AML-193 (cell line): Measurements from ENCODE around the gene OTUD4.
"Not testable (repeated sequence)": the region's sequence is repeated elsewhere in the genome, so short reads cannot be mapped to it uniquely, and the experiment has no call there.

ENCODE experiments used
- DNase-seq, 2 experiments: peaks; one replicate each; lab custom pipeline; 2025; lab: John Stamatoyannopoulos, UW

Gene OTUD4

DNA sequence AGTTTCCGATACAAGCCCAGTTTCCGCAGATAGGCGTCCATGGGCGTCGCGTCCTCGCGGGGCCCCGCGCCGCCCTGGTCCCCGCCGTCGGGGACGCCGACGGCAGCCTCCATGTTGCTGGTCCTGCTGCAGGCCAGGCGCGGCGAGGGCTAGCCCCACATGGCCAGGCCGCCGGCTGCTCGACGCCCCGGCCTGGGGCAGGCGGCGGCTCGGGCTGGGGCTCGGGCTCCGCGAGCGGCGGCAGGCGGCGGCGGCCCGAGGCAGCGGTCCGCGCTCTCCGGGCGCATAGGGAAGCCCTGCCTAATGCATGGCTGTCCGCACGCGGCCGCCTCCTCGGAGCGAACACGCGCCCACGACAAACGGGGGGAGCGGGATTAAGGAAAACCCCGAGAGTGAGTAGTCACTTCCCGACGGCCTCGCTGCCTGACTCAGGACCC lies 510 bp downstream of the OTUD4 start:
- not testable (repeated sequence) for DNase-seq

- peak; percentile 27 to 47 for DNase-seq
Measured at GRCh38 chr4:145179281-145179860, 1.0 kb downstream of the OTUD4 start.

GRCh38 chr4:145178740-145179280 lies 1.6 kb downstream of the OTUD4 start:
- no peak for DNase-seq

DNA sequence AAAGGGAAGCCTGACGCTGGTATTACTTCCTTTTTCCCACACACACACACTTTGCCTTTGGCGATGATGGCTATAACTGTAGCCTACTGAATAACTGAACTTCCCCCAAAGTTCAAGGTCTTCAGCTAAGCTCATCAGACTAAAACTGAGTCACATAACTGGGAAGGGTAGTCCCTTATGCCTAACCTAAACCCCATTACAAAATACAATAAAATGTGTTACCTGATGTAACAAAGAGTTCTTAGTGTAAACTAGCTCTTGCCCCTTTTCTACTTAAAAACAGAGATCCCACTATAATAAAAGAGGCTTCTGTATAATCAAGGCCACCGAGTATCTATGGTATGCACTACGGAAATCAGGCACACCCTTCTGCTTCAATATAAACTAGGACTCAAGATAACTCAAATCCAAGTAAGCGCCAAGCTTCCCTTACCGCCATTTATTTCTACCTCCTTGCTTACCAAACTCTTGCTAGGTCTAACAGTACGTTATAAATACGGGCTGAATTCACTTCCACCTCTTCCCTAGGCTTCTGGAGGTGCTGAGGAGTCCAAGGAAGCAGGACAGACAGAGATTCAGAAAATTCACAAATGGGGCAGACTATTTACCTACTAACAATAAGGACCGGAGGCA lies 2.4 kb downstream of the OTUD4 start:
- peak; percentile 57 to 81 for DNase-seq

DNA sequence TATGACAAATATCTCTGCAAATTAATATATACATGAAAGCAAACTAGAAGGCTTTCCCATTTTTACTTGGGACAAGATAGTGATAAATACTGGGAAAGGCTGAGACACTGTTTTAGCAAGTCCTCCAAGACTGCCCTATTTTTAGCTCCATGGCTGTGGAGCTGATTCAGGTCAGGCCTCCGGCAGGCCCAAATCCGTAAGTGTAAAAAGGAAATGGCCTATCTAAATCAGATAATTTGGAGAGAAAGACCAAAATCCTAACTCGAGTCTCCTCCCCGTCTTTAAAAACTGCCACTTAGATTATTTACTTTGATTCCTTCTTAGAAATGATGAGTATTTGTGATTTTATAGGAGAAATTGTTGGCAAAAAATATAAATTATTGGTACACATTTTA lies 2.9 kb downstream of the OTUD4 start:
- no peak for DNase-seq

- no peak for DNase-seq
Measured at GRCh38 chr4:145176641-145177432, 3.6 kb downstream of the OTUD4 start.

GRCh38 chr4:145171911-145172310 lies 8.5 kb downstream of the OTUD4 start:
- no peak for DNase-seq

DNA sequence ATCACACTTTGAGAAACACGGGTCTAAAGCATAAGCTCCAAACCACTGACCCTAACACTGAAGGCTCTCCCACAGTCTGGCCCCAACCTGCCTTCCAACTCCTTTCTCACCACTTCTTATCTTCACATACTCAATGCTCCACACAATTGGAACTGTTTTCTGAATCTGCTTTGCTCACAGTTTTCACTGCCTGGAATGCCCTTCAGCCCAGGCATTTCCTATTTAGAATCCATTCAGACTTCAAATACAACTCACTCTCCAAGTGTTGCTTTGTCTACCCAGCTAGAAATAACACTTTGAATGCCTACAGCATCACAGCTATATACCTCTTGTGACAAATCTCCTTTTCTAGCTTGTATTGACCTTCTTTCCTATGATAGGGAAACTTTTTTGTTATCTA lies 10.2 kb downstream of the OTUD4 start:
- DNase-seq = no peak

- DNase-seq = no peak
Measured at GRCh38 chr4:145168581-145169187, 11.7 kb downstream of the OTUD4 start.

DNA sequence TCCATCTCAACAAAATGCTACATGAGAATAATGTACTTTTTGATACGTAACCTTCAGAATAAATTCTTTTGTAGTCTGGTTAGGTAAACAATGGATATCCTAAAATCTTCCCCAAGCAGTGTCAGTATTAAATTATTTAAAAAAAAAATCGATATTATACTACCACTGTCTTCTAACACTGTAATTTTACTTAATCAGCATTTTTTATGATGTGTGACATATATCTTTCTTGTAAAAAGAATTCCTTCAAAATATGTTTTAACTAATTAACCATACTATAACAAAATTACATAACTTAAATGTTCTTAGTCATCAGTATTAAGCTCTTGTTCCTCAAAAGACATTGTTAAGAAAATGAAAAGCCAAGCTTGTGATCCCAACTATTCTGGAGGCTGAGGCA lies 12.5 kb downstream of the OTUD4 start:
- DNase-seq = no peak

GRCh38 chr4:145161549-145161948 lies 18.8 kb downstream of the OTUD4 start:
- no peak for DNase-seq

- no peak for DNase-seq
Measured at GRCh38 chr4:145156986-145157385, 23.4 kb downstream of the OTUD4 start.

DNA sequence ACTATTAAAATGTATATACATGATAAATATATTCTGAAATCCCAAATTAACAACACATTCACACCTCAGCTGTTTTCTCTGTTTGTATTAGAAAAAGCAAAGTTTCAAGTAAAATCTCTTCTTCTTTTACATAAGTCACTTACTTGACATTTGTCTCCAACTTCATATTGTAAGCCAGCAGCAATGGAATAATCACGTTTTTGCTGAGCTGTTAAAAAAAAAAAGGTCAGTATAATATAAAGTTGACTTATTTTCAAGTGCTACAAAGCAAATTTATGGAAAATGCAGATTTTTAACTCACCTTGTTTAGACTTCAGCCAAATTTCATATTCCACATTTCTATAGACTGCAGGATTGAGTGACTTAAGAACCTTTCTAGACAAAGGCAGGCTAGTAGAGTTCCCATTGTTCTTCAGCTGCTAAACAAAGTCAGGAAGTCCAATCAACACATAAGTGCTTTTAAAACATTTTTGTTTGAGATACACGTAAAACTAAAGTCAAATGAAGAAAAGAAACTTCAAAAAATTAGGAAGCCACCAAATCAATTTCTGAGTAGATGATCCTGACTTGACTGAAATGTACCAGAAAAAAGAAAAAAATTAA lies 25.0 kb downstream of the OTUD4 start:
- no peak for DNase-seq

GRCh38 chr4:145154573-145154972 lies 25.8 kb downstream of the OTUD4 start:
- peak; percentile 14 to 35 for DNase-seq

DNA sequence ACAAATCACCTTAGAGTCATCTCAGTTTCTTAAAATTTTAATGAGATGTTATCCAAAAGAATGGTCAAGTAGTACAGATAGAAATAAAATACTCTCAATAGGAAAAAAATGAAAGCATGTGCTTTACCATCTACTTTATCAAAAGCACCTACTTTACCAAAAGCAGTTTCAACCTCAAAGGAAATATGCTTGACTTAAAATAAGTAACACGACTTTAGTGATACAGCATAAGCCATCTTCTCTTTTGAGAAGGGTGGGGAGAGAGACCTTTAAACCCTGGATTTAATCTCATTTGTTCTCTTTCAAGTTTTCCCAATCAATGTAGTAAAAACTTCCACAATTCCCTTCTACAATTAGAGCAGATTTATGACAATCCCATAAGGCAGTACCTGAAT lies 26.5 kb downstream of the OTUD4 start:
- DNase-seq = no peak

DNA sequence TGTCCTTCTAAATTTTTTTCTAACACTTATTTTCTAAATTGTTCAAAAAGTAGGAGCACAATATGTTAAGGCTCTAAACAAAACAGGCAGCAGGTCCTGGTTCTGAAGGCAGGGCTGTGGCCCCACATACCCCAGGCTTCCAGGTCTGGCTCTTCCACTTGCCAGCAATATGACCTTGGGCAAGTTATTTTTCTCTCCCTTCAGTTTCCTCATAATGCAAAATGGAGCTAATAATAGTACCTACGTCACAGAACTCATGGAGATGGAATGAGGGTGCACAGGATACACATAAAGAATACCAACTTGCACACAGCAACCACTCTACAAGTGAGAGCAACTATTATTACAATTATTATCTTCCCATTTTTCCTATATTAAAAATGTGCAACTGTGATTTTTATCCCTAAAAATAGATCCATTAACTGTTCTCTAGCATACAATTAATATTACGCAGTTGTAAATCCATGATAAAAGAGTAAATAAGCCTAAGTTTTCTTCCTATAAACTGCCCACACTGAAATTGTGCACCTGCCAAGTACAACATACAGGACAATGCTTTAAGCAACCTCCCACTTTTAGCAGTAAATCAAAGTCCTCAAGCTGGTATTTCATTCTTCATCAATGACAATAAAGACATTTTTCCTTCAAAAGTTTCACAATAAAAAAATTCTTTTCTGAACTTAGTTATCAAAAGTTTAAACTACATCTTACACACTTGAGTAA lies 27.0 kb downstream of the OTUD4 start:
- no peak for DNase-seq

DNA sequence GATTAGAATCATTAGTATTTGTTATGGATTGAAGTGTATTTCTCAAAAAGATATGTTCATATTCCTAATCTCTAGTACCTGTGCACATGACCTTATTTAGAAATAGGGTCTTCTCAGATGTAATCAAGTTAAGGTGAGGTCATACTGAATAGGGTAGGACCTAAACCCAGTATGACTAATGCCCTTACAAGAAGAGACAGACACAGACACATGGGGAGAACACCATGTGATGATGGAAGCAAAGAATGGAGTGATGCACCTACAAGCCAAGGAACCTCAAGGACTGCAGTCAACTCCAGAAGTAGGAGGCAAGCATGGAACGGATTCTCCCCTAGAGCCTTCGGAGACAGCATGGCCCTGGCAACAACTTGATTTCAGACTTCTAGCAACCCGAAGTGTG lies 31.4 kb downstream of the OTUD4 start:
- no peak for DNase-seq

- DNase-seq = not testable (repeated sequence)
Measured at GRCh38 chr4:145136219-145136618, 44.2 kb downstream of the OTUD4 start.

GRCh38 chr4:145132511-145133098 lies 47.8 kb downstream of the OTUD4 start:
- DNase-seq = no peak

DNA sequence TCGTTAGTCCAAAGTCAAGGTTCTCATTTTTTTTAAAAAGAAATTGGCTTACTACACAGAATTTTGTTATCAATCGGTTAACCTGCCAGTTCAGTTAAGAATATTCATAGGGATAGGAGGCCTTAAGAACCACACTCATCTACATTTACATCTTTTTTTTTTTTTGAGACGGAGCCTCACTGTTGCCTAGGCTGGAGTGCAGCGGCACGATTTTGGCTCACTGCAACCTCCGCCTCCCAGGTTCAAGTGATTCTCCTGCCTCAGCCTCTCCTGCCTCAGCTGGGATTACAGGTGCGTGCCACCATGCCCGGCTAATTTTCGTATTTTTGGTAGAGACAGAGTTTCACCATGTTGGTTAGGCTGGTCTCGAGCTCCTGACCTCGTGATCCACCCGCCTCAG lies 48.5 kb downstream of the OTUD4 start:
- no peak for DNase-seq

GRCh38 chr4:145130788-145131399 lies 49.5 kb downstream of the OTUD4 start:
- no peak for DNase-seq
